ENCODE results near the gene EFCAB6. TPM values are rescaled to one million over a fixed set of nuclear protein-coding genes. Genes with fewer than 3 reads are reported as not detected.

EFCAB6 gene
- total and polyA plus RNA-seq, 4 donors, result 1.7 to 15.4 (median 7.6) TPM

DNA sequence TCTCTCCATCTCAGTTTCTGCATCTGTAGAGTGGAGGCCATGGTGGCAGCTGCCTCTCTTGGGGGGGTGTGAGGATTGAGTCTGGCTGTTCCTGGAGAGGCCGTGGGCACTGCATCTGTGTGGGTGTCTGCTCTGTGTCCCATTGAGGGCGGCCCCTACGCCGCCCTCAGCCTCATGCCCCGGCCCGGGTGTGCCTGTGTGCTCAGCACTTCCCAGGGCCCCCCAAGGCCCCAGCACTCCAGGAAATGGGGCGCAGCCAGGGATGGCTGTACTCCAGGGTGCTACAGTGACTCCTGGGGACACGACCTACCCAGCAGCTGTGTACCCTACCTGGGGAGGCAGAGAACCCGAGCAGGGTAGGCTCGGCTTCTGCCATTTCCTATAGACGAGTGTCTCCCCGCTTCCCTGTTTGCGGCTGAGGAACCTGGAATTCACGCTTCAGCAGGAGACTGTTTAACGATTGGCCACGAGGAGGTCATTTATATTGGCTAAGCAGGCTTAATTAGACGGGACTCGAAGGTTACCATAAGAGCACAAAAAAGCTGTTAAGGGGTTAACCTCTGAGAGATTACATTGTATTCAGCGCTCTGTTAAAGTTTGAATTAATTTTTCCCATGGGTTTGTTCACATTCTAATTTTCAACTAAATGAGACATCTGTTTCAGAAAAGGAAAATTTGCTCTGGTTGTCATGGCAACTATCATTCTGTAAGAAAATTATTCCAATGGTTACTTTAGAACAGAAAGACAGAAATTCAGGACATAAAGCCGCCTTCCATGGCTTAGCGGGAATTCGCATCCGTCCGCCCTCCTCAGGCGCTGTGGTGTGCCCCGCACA is 323.9 kb downstream of the EFCAB6 start:
- TF ChIP-seq, protein P1, sequence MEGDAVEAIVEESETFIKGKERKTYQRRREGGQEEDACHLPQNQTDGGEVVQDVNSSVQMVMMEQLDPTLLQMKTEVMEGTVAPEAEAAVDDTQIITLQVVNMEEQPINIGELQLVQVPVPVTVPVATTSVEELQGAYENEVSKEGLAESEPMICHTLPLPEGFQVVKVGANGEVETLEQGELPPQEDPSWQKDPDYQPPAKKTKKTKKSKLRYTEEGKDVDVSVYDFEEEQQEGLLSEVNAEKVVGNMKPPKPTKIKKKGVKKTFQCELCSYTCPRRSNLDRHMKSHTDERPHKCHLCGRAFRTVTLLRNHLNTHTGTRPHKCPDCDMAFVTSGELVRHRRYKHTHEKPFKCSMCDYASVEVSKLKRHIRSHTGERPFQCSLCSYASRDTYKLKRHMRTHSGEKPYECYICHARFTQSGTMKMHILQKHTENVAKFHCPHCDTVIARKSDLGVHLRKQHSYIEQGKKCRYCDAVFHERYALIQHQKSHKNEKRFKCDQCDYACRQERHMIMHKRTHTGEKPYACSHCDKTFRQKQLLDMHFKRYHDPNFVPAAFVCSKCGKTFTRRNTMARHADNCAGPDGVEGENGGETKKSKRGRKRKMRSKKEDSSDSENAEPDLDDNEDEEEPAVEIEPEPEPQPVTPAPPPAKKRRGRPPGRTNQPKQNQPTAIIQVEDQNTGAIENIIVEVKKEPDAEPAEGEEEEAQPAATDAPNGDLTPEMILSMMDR (IDR thresholded peaks at IDR 0.05; ENCODE audit: control extremely low read depth, extremely low read depth), result no peak
- H3K4me3 ChIP-seq, result no peak overlapping the region
- H3K27me3 ChIP-seq (ENCODE audit: control insufficient read depth in 3 of 3, insufficient read depth in 3 of 3, low read length in 2 of 3), result peaks cover 0 to 16% (median 0%) of the 10 kb centered on the region in 3 donors
- H3K9me3 ChIP-seq (ENCODE audit: control insufficient read depth in 4 of 4, insufficient read depth in 3 of 4, low read length in 3 of 4), result no peaks in the 10 kb centered on the region
- no peaks in the 10 kb centered on the region for H3K4me1 ChIP-seq (ENCODE audit: control insufficient read depth in 5 of 5, insufficient read depth in 5 of 5, low read length in 5 of 5)
- DNase-seq, result peak in 2 of 3 donors; percentile 34 to 38
- ATAC-seq (ENCODE audit: insufficient read depth, low FRiP score), result no peak
- H3K27ac ChIP-seq (ENCODE audit: low read depth in 1 of 2, low read length in 1 of 2), result no peak overlapping the region
- WGBS, 2 donors, result 64 to 74% methylated on average over 26 of the region's 26 CpGs
- H3K36me3 ChIP-seq (ENCODE audit: control insufficient read depth in 4 of 4, insufficient read depth in 4 of 4, low read length in 4 of 4), result no peaks in the 10 kb centered on the region
- no peak overlapping the region for H3K9ac ChIP-seq (ENCODE audit: insufficient read depth in 1 of 2, low read length in 2 of 2)

DNA sequence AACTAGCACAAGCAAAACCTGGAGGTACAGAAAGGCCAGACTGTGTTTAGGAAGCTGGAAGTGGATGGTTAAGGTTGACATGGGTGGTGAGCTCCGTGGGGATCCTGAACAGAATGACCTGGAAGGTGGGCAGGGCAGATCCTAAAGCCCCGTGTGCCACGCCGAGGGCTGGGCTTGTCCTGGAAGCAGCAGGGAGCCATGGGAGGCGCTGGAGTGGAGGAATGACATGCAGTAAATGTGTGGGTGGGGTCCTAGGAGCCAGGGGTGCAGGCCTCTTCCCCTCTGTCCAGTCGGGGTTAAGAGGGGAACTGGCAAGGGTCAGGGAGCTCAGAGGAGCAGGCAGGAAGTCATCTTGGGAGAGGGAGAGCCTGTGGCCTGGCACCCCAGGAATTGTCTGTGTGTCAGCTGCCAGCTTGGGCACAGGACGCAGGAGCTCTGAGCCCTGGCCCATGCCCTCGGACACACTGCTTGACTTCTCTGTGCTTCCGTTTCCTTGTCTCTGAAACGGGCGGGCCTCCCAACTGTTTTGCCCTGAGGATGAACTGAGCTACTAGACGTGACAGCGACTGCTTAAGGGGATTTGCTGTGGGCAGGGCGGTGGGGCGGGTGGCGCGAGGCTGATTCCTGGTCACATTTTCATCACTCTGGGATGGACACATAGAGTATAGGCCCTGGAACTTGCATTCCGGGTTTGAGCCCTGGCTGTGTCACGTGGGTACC is 324.6 kb downstream of the EFCAB6 start:
- Histone ChIP-seq H3K27ac (ENCODE audit: low read depth in 1 of 2, low read length in 1 of 2) (no peak overlapping the region), H3K27me3 (ENCODE audit: control insufficient read depth in 3 of 3, insufficient read depth in 3 of 3, low read length in 2 of 3) (peaks cover 0 to 16% (median 0%) of the 10 kb centered on the region in 3 donors), H3K4me3 (no peak overlapping the region), H3K9me3 (ENCODE audit: control insufficient read depth in 4 of 4, insufficient read depth in 3 of 4, low read length in 3 of 4) (no peaks in the 10 kb centered on the region), H3K36me3 (ENCODE audit: control insufficient read depth in 4 of 4, insufficient read depth in 4 of 4, low read length in 4 of 4) (no peaks in the 10 kb centered on the region), H3K9ac (ENCODE audit: insufficient read depth in 1 of 2, low read length in 2 of 2) (no peak overlapping the region), H3K4me1 (ENCODE audit: control insufficient read depth in 5 of 5, insufficient read depth in 5 of 5, low read length in 5 of 5) (no peaks in the 10 kb centered on the region)
- no peak for ATAC-seq (ENCODE audit: insufficient read depth, low FRiP score)
- 69 to 87% methylated on average over 18 to 19 of the region's 19 CpGs for WGBS, 2 donors
- TF ChIP-seq, protein P1 (IDR thresholded peaks at IDR 0.05; ENCODE audit: control extremely low read depth, extremely low read depth), result no peak
- DNase-seq, result no peak

DNA sequence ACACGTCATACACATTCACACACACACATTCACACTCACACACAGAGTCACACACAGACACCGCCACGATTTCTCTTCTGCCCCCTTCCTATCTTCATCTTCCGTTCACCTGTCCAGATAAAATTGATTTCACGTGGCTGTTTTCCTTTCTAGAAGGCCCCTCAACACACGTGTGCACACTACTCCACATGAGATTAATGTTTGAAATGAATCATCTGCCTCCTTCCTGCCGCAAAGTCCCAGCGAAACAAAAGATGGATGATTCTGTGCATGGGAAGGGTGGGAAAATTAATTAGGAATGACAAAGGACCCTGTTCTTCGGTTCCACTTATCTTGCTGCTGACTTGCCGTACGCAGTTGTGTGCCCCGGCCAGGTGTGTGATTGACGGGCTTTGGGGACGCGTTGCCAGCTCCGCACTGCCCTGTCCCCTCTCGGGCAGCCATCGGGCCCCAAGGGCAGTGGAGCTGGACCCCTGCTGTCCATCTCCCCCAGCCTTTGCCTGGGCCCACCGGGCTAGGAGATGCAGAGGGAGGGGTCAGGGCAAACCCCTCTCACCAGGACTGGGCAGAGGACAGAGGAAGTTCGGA is 326.5 kb downstream of the EFCAB6 start:
- DNase-seq (no peak), ATAC-seq (ENCODE audit: insufficient read depth, low FRiP score) (no peak)
- no peak overlapping the region for H3K4me3 ChIP-seq
- 66 to 76% methylated on average over 20 of the region's 20 CpGs for WGBS, 2 donors
- peaks cover 0 to 16% (median 0%) of the 10 kb centered on the region in 3 donors for H3K27me3 ChIP-seq (ENCODE audit: control insufficient read depth in 3 of 3, insufficient read depth in 3 of 3, low read length in 2 of 3)
- no peaks in the 10 kb centered on the region for H3K36me3 ChIP-seq (ENCODE audit: control insufficient read depth in 4 of 4, insufficient read depth in 4 of 4, low read length in 4 of 4)
- H3K27ac ChIP-seq (ENCODE audit: low read depth in 1 of 2, low read length in 1 of 2), result no peak overlapping the region
- no peaks in the 10 kb centered on the region for H3K4me1 ChIP-seq (ENCODE audit: control insufficient read depth in 5 of 5, insufficient read depth in 5 of 5, low read length in 5 of 5)
- TF ChIP-seq, protein P1 (IDR thresholded peaks at IDR 0.05; ENCODE audit: control extremely low read depth, extremely low read depth), result no peak
- no peak overlapping the region for H3K9ac ChIP-seq (ENCODE audit: insufficient read depth in 1 of 2, low read length in 2 of 2)
- H3K9me3 ChIP-seq (ENCODE audit: control insufficient read depth in 4 of 4, insufficient read depth in 3 of 4, low read length in 3 of 4), result no peaks in the 10 kb centered on the region
